HEK293T (cell line): Measurements from ENCODE around the gene SPDYE1.

Experiments used
- ARNT ChIP-seq: fragments of 450-650 bp; IDR thresholded peaks from 2 replicates; pipeline ENCODE4 v1.6.1; 2017; ENCODE audit warnings: mild to moderate bottlenecking
- ELF4 ChIP-seq: fragments of 450-650 bp; IDR thresholded peaks from 2 replicates; pipeline ENCODE4 v1.6.1; 2017; ENCODE audit warnings: antibody characterized with exemption
- FOXA1 ChIP-seq: fragments of 450-650 bp; IDR thresholded peaks from 2 replicates; pipeline ENCODE4 v1.6.1; 2016; ENCODE audit warnings: mild to moderate bottlenecking
- FOXK2 ChIP-seq: fragments of 450-650 bp; IDR thresholded peaks from 2 replicates; pipeline ENCODE4 v1.6.1; 2016; ENCODE audit warnings: mild to moderate bottlenecking
- FOXM1 ChIP-seq: fragments of 450-650 bp; IDR thresholded peaks from 2 replicates; pipeline ENCODE4 v1.6.1; 2017; ENCODE audit warnings: mild to moderate bottlenecking, borderline replicate concordance
- HDGF ChIP-seq: fragments of 450-650 bp; IDR thresholded peaks from 2 replicates; pipeline ENCODE4 v1.6.1; 2017; ENCODE audit warnings: antibody characterized with exemption, borderline replicate concordance
- LEF1 ChIP-seq: fragments of 450-650 bp; IDR thresholded peaks from 2 replicates; pipeline ENCODE4 v1.6.1; 2017; ENCODE audit warnings: mild to moderate bottlenecking, borderline replicate concordance
- PKNOX1 ChIP-seq: fragments of 450-650 bp; IDR thresholded peaks from 2 replicates; pipeline ENCODE4 v1.6.1; 2016
- SP1 ChIP-seq: fragments of 450-650 bp; IDR thresholded peaks from 2 replicates; pipeline ENCODE4 v1.6.1; 2017
- TARDBP ChIP-seq: fragments of 450-650 bp; IDR thresholded peaks from 2 replicates; pipeline ENCODE4 v1.6.1; 2016
- ZNF384 ChIP-seq: fragments of 450-650 bp; IDR thresholded peaks from 2 replicates; pipeline ENCODE4 v1.6.1; 2016

- TF ChIP-seq LEF1 (no peak), TARDBP (no peak), ZNF384 (no peak), FOXA1 (no peak), SP1 (no peak), FOXM1 (no peak), ARNT (no peak), PKNOX1 (no peak), ELF4 (no peak), HDGF (no peak), FOXK2 (no peak)
Observed at GRCh38 chr7:44057181-44057848, 59.6 kb downstream of the SPDYE1 start.
